HepG2 (cell line): ENCODE results near the gene IL22RA1. TPM values are rescaled to one million over a fixed set of nuclear protein-coding genes. Genes with fewer than 3 reads are reported as not detected.

Experiments
- CERS6 ChIP-seq: sonication (generic); formaldehyde crosslinking; IDR thresholded peaks from 2 replicates; pipeline ENCODE4 v1.5.0; 2020; ENCODE audit warnings: missing genetic modification reagents
- EED ChIP-seq: sonication (generic); formaldehyde crosslinking; IDR thresholded peaks from 2 replicates; pipeline ENCODE4 v1.5.0; 2020; ENCODE audit warnings: mild to moderate bottlenecking, missing genetic modification reagents
- ELF3 ChIP-seq: IDR thresholded peaks from 2 replicates; pipeline ENCODE4 v1.6.1; 2016; ENCODE audit warnings: missing genetic modification reagents, missing compliant biosample characterization
- HOXA9 ChIP-seq: sonication (generic); formaldehyde crosslinking; IDR thresholded peaks from 2 replicates; pipeline ENCODE4 v1.8.1; 2022; ENCODE audit warnings: missing genetic modification reagents, mild to moderate bottlenecking, moderate library complexity, borderline replicate concordance
- KDM5B ChIP-seq: sonication (generic); formaldehyde crosslinking; IDR thresholded peaks from 2 replicates; pipeline ENCODE4 v1.4.0; 2020; ENCODE audit warnings: missing genetic modification reagents, mild to moderate bottlenecking, borderline replicate concordance
- NFE2 ChIP-seq: sonication (generic); formaldehyde crosslinking; IDR thresholded peaks from 2 replicates; pipeline ENCODE4 v1.4.0; 2020; ENCODE audit warnings: missing genetic modification reagents
- NFIB ChIP-seq: sonication (generic); formaldehyde crosslinking; IDR thresholded peaks from 2 replicates; pipeline ENCODE4 v1.9.0; 2021; ENCODE audit warnings: missing genetic modification reagents, mild to moderate bottlenecking, borderline replicate concordance
- NONO ChIP-seq, 2 experiments: fragments of 450-650 bp in 1 of 2; sonication (generic) in 1 of 2; formaldehyde crosslinking in 1 of 2; IDR thresholded peaks in 1 of 2; conservative IDR thresholded peaks in 1 of 2; 2 replicates each; pipeline versions ENCODE4 v1.6.1 to v1.8.0; 2017 to 2022; ENCODE audit warnings: mild to moderate bottlenecking in 1 of 2, missing genetic modification reagents in 1 of 2, moderate library complexity in 1 of 2
- RNF2 ChIP-seq: fragments of 450-650 bp; conservative IDR thresholded peaks from 2 replicates; pipeline ENCODE4 v1.6.1; 2016; ENCODE audit warnings: low read depth
- SNAPC4 ChIP-seq: sonication (generic); formaldehyde crosslinking; IDR thresholded peaks from 2 replicates; pipeline ENCODE4 v1.4.0; 2020; ENCODE audit warnings: mild to moderate bottlenecking, missing genetic modification reagents
- SNAPC5 ChIP-seq: sonication (generic); formaldehyde crosslinking; IDR thresholded peaks from 2 replicates; pipeline ENCODE4 v1.8.1; 2023; ENCODE audit warnings: mild to moderate bottlenecking, missing genetic modification reagents, borderline replicate concordance
- ZBTB34 ChIP-seq: sonication (generic); formaldehyde crosslinking; IDR thresholded peaks from 2 replicates; pipeline ENCODE4 v1.8.0; 2022; ENCODE audit warnings: mild to moderate bottlenecking, missing genetic modification reagents
- ZFP37 ChIP-seq: sonication (generic); formaldehyde crosslinking; IDR thresholded peaks from 2 replicates; pipeline ENCODE4 v1.4.0; 2020; ENCODE audit warnings: missing genetic modification reagents, borderline replicate concordance
- ZNF329 ChIP-seq: sonication (generic); formaldehyde crosslinking; IDR thresholded peaks from 2 replicates; pipeline ENCODE4 v1.9.0; 2021; ENCODE audit warnings: low read depth, mild to moderate bottlenecking, missing genetic modification reagents
- ZNF354B ChIP-seq: sonication (generic); formaldehyde crosslinking; IDR thresholded peaks from 2 replicates; pipeline ENCODE4 v1.8.0; 2022; ENCODE audit warnings: mild to moderate bottlenecking, missing genetic modification reagents
- ZNF616 ChIP-seq: sonication (generic); formaldehyde crosslinking; IDR thresholded peaks from 2 replicates; pipeline ENCODE4 v1.5.0; 2020; ENCODE audit warnings: low read depth, mild to moderate bottlenecking, missing genetic modification reagents
- ZNF660 ChIP-seq: sonication (generic); formaldehyde crosslinking; IDR thresholded peaks from 2 replicates; pipeline ENCODE4 v1.5.1; 2020; ENCODE audit warnings: mild to moderate bottlenecking, low read depth, missing genetic modification reagents, borderline replicate concordance
- ZNF7 ChIP-seq: IDR thresholded peaks from 2 replicates; pipeline ENCODE4 v1.6.1; 2016; ENCODE audit warnings: missing biosample characterization, missing genetic modification reagents
- polyA plus RNA-seq, 8 experiments: library from polyadenylated mRNA; depleted of rRNA in 3 of 8; stranded (reverse) in 7 of 8; unstranded in 1 of 8; fragments of >200 nt; fragmentation: Illumina TruSeq in 4 of 8; extraction: Trizol in 4 of 8; gene quantifications; 2 replicates each; pipeline versions ENCODE4 v1.2.1 to v1.2.3, GENCODE V29; 2011 to 2016; ENCODE audit warnings: low read depth in 4 of 8, missing spikeins in 1 of 8, mixed read lengths in 1 of 8; ENCODE audit not compliant: insufficient read depth in 1 of 8
- total RNA-seq, 5 experiments: library from RNA; depleted of rRNA; stranded (reverse); fragments of >200 nt; fragmentation: Illumina TruSeq; extraction: Trizol; gene quantifications; 2 replicates each; pipeline ENCODE4 v1.2.3, GENCODE V29; 2016; ENCODE audit warnings: low read depth in 1 of 5

The IL22RA1 gene
- total and polyA plus RNA-seq, 2 of the 13 experiments (the other 11 are each of a cell fraction or from before 2014, with no cell fraction given) = 4.4 to 10.2 TPM

GRCh38 chr1:24186993-24187790 is 44.3 kb upstream of the IL22RA1 start, which contains the start of gene IFNLR1 (continued):
- TF ChIP-seq NFIB = no peak
- no peak for TF ChIP-seq ZNF660 (CRISPR knock-in tag)
- TF ChIP-seq ELF3 (CRISPR knock-in tag) = no peak
- no peak for TF ChIP-seq NFE2
- TF ChIP-seq ZNF329 (CRISPR knock-in tag) = no peak
- no peak for TF ChIP-seq EED (CRISPR knock-in tag)
- no peak for TF ChIP-seq ZFP37 (CRISPR knock-in tag)
- TF ChIP-seq HOXA9 = no peak
- TF ChIP-seq NONO (IDR thresholded peaks at IDR 0.05) = no peak
- TF ChIP-seq NONO (CRISPR knock-in tag; conservative IDR thresholded peaks at IDR 0.05) = no peak
- TF ChIP-seq ZBTB34 (CRISPR knock-in tag) = 0 out of 2 replicates have a peak, but pooled peaks have one; percentile 45
- no peak for TF ChIP-seq SNAPC5 (CRISPR knock-in tag)
- no peak for TF ChIP-seq ZNF354B (CRISPR knock-in tag)
- TF ChIP-seq ZNF7 (CRISPR knock-in tag) = no peak
- no peak for TF ChIP-seq ZNF616 (CRISPR knock-in tag)
- no peak for TF ChIP-seq CERS6 (CRISPR knock-in tag)
- no peak for TF ChIP-seq SNAPC4 (CRISPR knock-in tag)
- no peak for TF ChIP-seq RNF2
- TF ChIP-seq KDM5B (CRISPR knock-in tag) = peak; percentile 68
